A673 (cell line): ENCODE measurements around the gene NDUFS7.

Experiments
- CTCF ChIP-seq: fragments of 300-800, 200-600 bp; sonication (generic); conservative IDR thresholded peaks from 2 replicates; pipeline ENCODE4 v1.5.1; 2017; ENCODE audit warnings: low read depth, mild to moderate bottlenecking, antibody characterized with exemption, low read length, moderate library complexity, mixed read lengths
- EZH2 ChIP-seq: fragments of 200-600 bp; sonication (generic); IDR thresholded peaks from 2 replicates; pipeline ENCODE4 v1.6.1; 2017; ENCODE audit warnings: borderline replicate concordance, low read depth, mild to moderate bottlenecking, mixed read lengths, antibody characterized with exemption, low read length; ENCODE audit not compliant: poor library complexity, severe bottlenecking

- TF ChIP-seq EZH2 (no peak), CTCF (no peak)
Measured at GRCh38 chr19:1426736-1427135, 43.0 kb downstream of the NDUFS7 start.
